Mesenchymal stem cell (in vitro differentiated cells and primary cell): ENCODE data around the gene TUSC2.

Experiments used
- DNase-seq: peaks from one replicate; pipeline ENCODE4 v3.0.0-alpha.2; 2013
- H2AFZ ChIP-seq: one replicate; pipeline ENCODE4 v1.6.1; 2013; ENCODE audit warnings: low read depth, mild to moderate bottlenecking, control low read depth, inconsistent platforms, low read length, moderate library complexity
- H2AK5ac ChIP-seq: 2 replicates; pipeline ENCODE4 v1.6.1; 2013; ENCODE audit warnings: low read length, moderate library complexity, mild to moderate bottlenecking, inconsistent platforms; ENCODE audit not compliant: severe bottlenecking
- H2BK120ac ChIP-seq: one replicate; pipeline ENCODE4 v1.6.1; 2013; ENCODE audit warnings: low read depth, mild to moderate bottlenecking, inconsistent platforms, low read length, moderate library complexity
- H2BK12ac ChIP-seq, 2 experiments: one replicate each; pipeline ENCODE4 v1.6.1; 2013; ENCODE audit warnings: inconsistent platforms in 2 of 2, low read length in 2 of 2, mild to moderate bottlenecking in 2 of 2, moderate library complexity in 2 of 2, control low read depth in 1 of 2
- H2BK15ac ChIP-seq: one replicate; pipeline ENCODE4 v1.6.1; 2013; ENCODE audit warnings: mild to moderate bottlenecking, low read depth, inconsistent platforms; ENCODE audit not compliant: poor library complexity, severe bottlenecking
- H2BK5ac ChIP-seq: 2 replicates; pipeline ENCODE4 v1.6.1; 2013; ENCODE audit warnings: low read depth, mild to moderate bottlenecking, low read length, control low read depth, inconsistent platforms; ENCODE audit not compliant: poor library complexity, severe bottlenecking
- H3K14ac ChIP-seq, 2 experiments: one replicate each; pipeline ENCODE4 v1.6.1; 2013; ENCODE audit warnings: inconsistent platforms in 2 of 2, low read length in 2 of 2, control low read depth in 1 of 2, mild to moderate bottlenecking in 1 of 2, moderate library complexity in 1 of 2
- H3K18ac ChIP-seq, 2 experiments: one replicate each; pipeline ENCODE4 v1.6.1; 2013; ENCODE audit warnings: inconsistent platforms in 2 of 2, low read length in 2 of 2, control low read depth in 1 of 2, low read depth in 1 of 2, mild to moderate bottlenecking in 1 of 2
- H3K23ac ChIP-seq, 2 experiments: one replicate each; pipeline ENCODE4 v1.6.1; 2013; ENCODE audit warnings: inconsistent platforms in 2 of 2, low read length in 2 of 2, mild to moderate bottlenecking in 2 of 2, moderate library complexity in 2 of 2, control low read depth in 1 of 2
- H3K27ac ChIP-seq: 2 replicates; pipeline ENCODE4 v1.5.1; 2013; ENCODE audit warnings: mild to moderate bottlenecking, moderate library complexity, low read length, control low read depth, inconsistent platforms; ENCODE audit not compliant: poor library complexity, severe bottlenecking
- H3K27me3 ChIP-seq, 2 experiments: 2 replicates each; pipeline versions ENCODE4 v1.6.1 to v1.7.0; 2013; ENCODE audit warnings: low read length in 2 of 2, mild to moderate bottlenecking in 2 of 2, moderate library complexity in 2 of 2, control low read depth in 1 of 2, inconsistent platforms in 1 of 2; ENCODE audit not compliant: control insufficient read depth in 1 of 2, insufficient read depth in 1 of 2
- H3K36me3 ChIP-seq, 2 experiments: 2 replicates each; pipeline versions ENCODE4 v1.6.1 to v1.7.0; 2013; ENCODE audit warnings: low read length in 2 of 2, control low read depth in 1 of 2, inconsistent platforms in 1 of 2, low read depth in 1 of 2, mild to moderate bottlenecking in 1 of 2; ENCODE audit not compliant: insufficient read depth in 2 of 2, control insufficient read depth in 1 of 2
- H3K4ac ChIP-seq, 2 experiments: one replicate each; pipeline ENCODE4 v1.6.1; 2013; ENCODE audit warnings: inconsistent platforms in 2 of 2, low read length in 2 of 2, mild to moderate bottlenecking in 2 of 2, moderate library complexity in 2 of 2, control low read depth in 1 of 2, low read depth in 1 of 2
- H3K4me1 ChIP-seq: 2 replicates; pipeline ENCODE4 v1.6.1; 2013; ENCODE audit warnings: low read depth, low read length, control low read depth; ENCODE audit not compliant: control insufficient read depth, insufficient read depth
- H3K4me2 ChIP-seq: 2 replicates; pipeline ENCODE4 v1.6.1; 2013; ENCODE audit warnings: low read length, mild to moderate bottlenecking, inconsistent platforms; ENCODE audit not compliant: poor library complexity, severe bottlenecking
- H3K4me3 ChIP-seq, 2 experiments: 2 replicates each; pipeline versions ENCODE4 v1.5.1 to v1.7.0; 2013; ENCODE audit warnings: low read length in 2 of 2, mild to moderate bottlenecking in 2 of 2, control low read depth in 1 of 2, low read depth in 1 of 2; ENCODE audit not compliant: insufficient read depth in 1 of 2
- H3K79me1 ChIP-seq: replicated peaks from 2 replicates; pipeline ENCODE4 v1.6.1; 2013; ENCODE audit warnings: mild to moderate bottlenecking, control low read depth, low read length, inconsistent platforms; ENCODE audit not compliant: poor library complexity, severe bottlenecking
- H3K9ac ChIP-seq: 2 replicates; pipeline ENCODE4 v1.7.0; 2013; ENCODE audit warnings: mild to moderate bottlenecking, low read length, moderate library complexity
- H3K9me3 ChIP-seq: 2 replicates; pipeline ENCODE4 v1.7.0; 2013; ENCODE audit warnings: mild to moderate bottlenecking, low read length; ENCODE audit not compliant: control insufficient read depth
- H4K8ac ChIP-seq: one replicate; pipeline ENCODE4 v1.6.1; 2013; ENCODE audit warnings: inconsistent platforms, mild to moderate bottlenecking, low read length, moderate library complexity
- H4K91ac ChIP-seq: one replicate; pipeline ENCODE4 v1.6.1; 2013; ENCODE audit warnings: mild to moderate bottlenecking, low read length, inconsistent platforms
- WGBS: methylation state at CpG from one replicate; pipeline ENCODE4 v1.1.7; 2013; ENCODE audit warnings: mixed read lengths; 5-methylcytosine and 5-hydroxymethylcytosine counted together

TUSC2 gene

GRCh38 chr3:50350213-50350526 lies 22.1 kb upstream of the TUSC2 start:
- DNase-seq, result no peak
- Histone ChIP-seq H3K4me2 (peak overlapping the region; percentile 72), H2BK12ac (no peak overlapping the region), H3K23ac (no peak overlapping the region), H2AK5ac (peak overlapping the region; percentile 27), H3K4me3 (peak overlapping the region; percentile 87 to 96), H3K36me3 (peaks cover 44 to 46% of the 10 kb centered on the region in 2 experiments), H2BK15ac (no peak overlapping the region), H2AFZ (peak overlapping the region; percentile 7), H3K4me1 (peaks cover 38% of the 10 kb centered on the region), H3K14ac (peak overlapping the region in 1 of 2 experiments; percentile 22), H3K27ac (no peak overlapping the region), H3K4ac (peak overlapping the region in 1 of 2 experiments; percentile 60), H4K91ac (no peak overlapping the region), H4K8ac (peak overlapping the region; percentile 54), H3K9ac (peak overlapping the region; percentile 90), H3K27me3 (no peaks in the 10 kb centered on the region), H3K79me1 (peaks cover 41% of the 10 kb centered on the region), H3K9me3 (no peaks in the 10 kb centered on the region), H3K18ac (peak overlapping the region; percentile 12 to 14), H2BK120ac (no peak overlapping the region), H2BK5ac (no peak overlapping the region)
- WGBS, result 32% methylated on average over 7 of the region's 7 CpGs

GRCh38 chr3:50347187-50347813 lies 19.3 kb upstream of the TUSC2 start:
- no peak overlapping the region for H3K18ac ChIP-seq
- H3K36me3 ChIP-seq, result peaks cover 20 to 22% of the 10 kb centered on the region in 2 experiments
- peaks cover 26% of the 10 kb centered on the region for H3K79me1 ChIP-seq
- no peak overlapping the region for H3K27ac ChIP-seq
- no peaks in the 10 kb centered on the region for H3K9me3 ChIP-seq
- no peak overlapping the region for H3K9ac ChIP-seq
- H3K4me2 ChIP-seq, result no peak overlapping the region
- peak overlapping the region; percentile 50 for H4K8ac ChIP-seq
- no peaks in the 10 kb centered on the region for H3K27me3 ChIP-seq
- 34% methylated on average over 12 of the region's 14 CpGs for WGBS
- no peak overlapping the region for H2BK5ac ChIP-seq
- H3K4me1 ChIP-seq, result peaks cover 36% of the 10 kb centered on the region
- H2AK5ac ChIP-seq, result no peak overlapping the region
- no peak overlapping the region for H4K91ac ChIP-seq
- H2BK12ac ChIP-seq, result no peak overlapping the region
- no peak overlapping the region for H3K23ac ChIP-seq
- H3K14ac ChIP-seq, result no peak overlapping the region
- no peak overlapping the region for H3K4me3 ChIP-seq
- H2BK120ac ChIP-seq, result no peak overlapping the region
- H2BK15ac ChIP-seq, result no peak overlapping the region
- H3K4ac ChIP-seq, result no peak overlapping the region
- no peak overlapping the region for H2AFZ ChIP-seq
- peak; percentile 83 for DNase-seq

- no peak within 1 kb of the TSS for H3K27ac ChIP-seq
- no peak within 1 kb of the TSS for H3K18ac ChIP-seq
- no peak within 1 kb of the TSS for H2BK15ac ChIP-seq
- H2BK12ac ChIP-seq, result no peak within 1 kb of the TSS
- no peak within 1 kb of the TSS for H2BK120ac ChIP-seq
- no peak within 1 kb of the TSS for H2BK5ac ChIP-seq
- H4K91ac ChIP-seq, result no peak within 1 kb of the TSS
- no peaks in the 10 kb centered on the region for H3K27me3 ChIP-seq
- H4K8ac ChIP-seq, result peak within 1 kb of the TSS; percentile 58
- H3K4me3 ChIP-seq, result peak within 1 kb of the TSS; percentile 48 to 74
- no peak within 1 kb of the TSS for H3K14ac ChIP-seq
- peak within 1 kb of the TSS; percentile 95 for H3K4me2 ChIP-seq
- peaks cover 16% of the 10 kb centered on the region for H3K79me1 ChIP-seq
- peak within 1 kb of the TSS; percentile 64 for H3K9ac ChIP-seq
- peaks cover 14 to 20% of the 10 kb centered on the region in 2 experiments for H3K36me3 ChIP-seq
- peaks cover 29% of the 10 kb centered on the region for H3K4me1 ChIP-seq
- no peak for DNase-seq
- H3K23ac ChIP-seq, result no peak within 1 kb of the TSS
- H3K4ac ChIP-seq, result no peak within 1 kb of the TSS
- peak within 1 kb of the TSS; percentile 72 for H2AFZ ChIP-seq
- no peak within 1 kb of the TSS for H2AK5ac ChIP-seq
- WGBS, result 14% methylated on average over 45 of the region's 45 CpGs
- H3K9me3 ChIP-seq, result no peaks in the 10 kb centered on the region
Measured at GRCh38 chr3:50345586-50346234, 17.7 kb upstream of the TUSC2 start, which contains the start of gene ZMYND10. Gene ZMYND10 (minus strand): TSS chr3:50345732. CDS start chr3:50345579, 153 bp downstream.

GRCh38 chr3:50345008-50345407 lies 17.0 kb upstream of the TUSC2 start:
- Histone ChIP-seq H3K9me3 (no peaks in the 10 kb centered on the region), H3K18ac (no peak overlapping the region), H3K79me1 (peaks cover 16% of the 10 kb centered on the region), H3K4me1 (peaks cover 30% of the 10 kb centered on the region), H2BK15ac (no peak overlapping the region), H3K27me3 (no peaks in the 10 kb centered on the region), H3K4ac (no peak overlapping the region), H3K4me3 (peak overlapping the region; percentile 48 to 74), H3K4me2 (peak overlapping the region; percentile 95), H2BK12ac (no peak overlapping the region), H3K14ac (no peak overlapping the region), H4K91ac (no peak overlapping the region), H2AK5ac (no peak overlapping the region), H4K8ac (no peak overlapping the region), H2BK5ac (no peak overlapping the region), H3K23ac (no peak overlapping the region), H2BK120ac (no peak overlapping the region), H3K27ac (no peak overlapping the region), H3K9ac (peak overlapping the region; percentile 64), H3K36me3 (peaks cover 14 to 20% of the 10 kb centered on the region in 2 experiments), H2AFZ (no peak overlapping the region)
- no peak for DNase-seq
- 47% methylated on average over 5 of the region's 8 CpGs for WGBS
